IPS DF 6.9 (cell line): Measurements from ENCODE around the gene HOXA5.

Experiments
- DNase-seq: peaks from one replicate; pipeline ENCODE4 v3.0.0-alpha.2; 2013; ENCODE audit warnings: low read depth, low spot score
- H3K27ac ChIP-seq: one replicate; pipeline ENCODE4 v1.5.1; 2013; ENCODE audit warnings: low read length, control low read depth
- H3K27me3 ChIP-seq: 2 replicates; pipeline ENCODE4 v1.6.1; 2013; ENCODE audit warnings: mild to moderate bottlenecking, low read length; ENCODE audit not compliant: control insufficient read depth, insufficient read depth
- H3K36me3 ChIP-seq: 2 replicates; pipeline ENCODE4 v1.6.1; 2013; ENCODE audit warnings: low read length; ENCODE audit not compliant: control insufficient read depth, insufficient read depth
- H3K4me1 ChIP-seq: 2 replicates; pipeline ENCODE4 v1.6.1; 2013; ENCODE audit warnings: low read length; ENCODE audit not compliant: control insufficient read depth, insufficient read depth
- H3K4me3 ChIP-seq: 2 replicates; pipeline ENCODE4 v1.5.1; 2013; ENCODE audit warnings: mild to moderate bottlenecking, low read length
- H3K9me3 ChIP-seq: 2 replicates; pipeline ENCODE4 v1.6.1; 2013; ENCODE audit warnings: low read length, inconsistent platforms; ENCODE audit not compliant: control insufficient read depth, insufficient read depth
- WGBS: extraction: QIAGEN DNeasy Blood & Tissue Kit; methylation state at CpG from one replicate; pipeline ENCODE4 v1.1.7; 2013; ENCODE audit warnings: mixed read lengths, missing lambda C conversion rate; ENCODE audit not compliant: insufficient read length, insufficient coverage; 5-methylcytosine and 5-hydroxymethylcytosine counted together

HOXA5 gene

DNA sequence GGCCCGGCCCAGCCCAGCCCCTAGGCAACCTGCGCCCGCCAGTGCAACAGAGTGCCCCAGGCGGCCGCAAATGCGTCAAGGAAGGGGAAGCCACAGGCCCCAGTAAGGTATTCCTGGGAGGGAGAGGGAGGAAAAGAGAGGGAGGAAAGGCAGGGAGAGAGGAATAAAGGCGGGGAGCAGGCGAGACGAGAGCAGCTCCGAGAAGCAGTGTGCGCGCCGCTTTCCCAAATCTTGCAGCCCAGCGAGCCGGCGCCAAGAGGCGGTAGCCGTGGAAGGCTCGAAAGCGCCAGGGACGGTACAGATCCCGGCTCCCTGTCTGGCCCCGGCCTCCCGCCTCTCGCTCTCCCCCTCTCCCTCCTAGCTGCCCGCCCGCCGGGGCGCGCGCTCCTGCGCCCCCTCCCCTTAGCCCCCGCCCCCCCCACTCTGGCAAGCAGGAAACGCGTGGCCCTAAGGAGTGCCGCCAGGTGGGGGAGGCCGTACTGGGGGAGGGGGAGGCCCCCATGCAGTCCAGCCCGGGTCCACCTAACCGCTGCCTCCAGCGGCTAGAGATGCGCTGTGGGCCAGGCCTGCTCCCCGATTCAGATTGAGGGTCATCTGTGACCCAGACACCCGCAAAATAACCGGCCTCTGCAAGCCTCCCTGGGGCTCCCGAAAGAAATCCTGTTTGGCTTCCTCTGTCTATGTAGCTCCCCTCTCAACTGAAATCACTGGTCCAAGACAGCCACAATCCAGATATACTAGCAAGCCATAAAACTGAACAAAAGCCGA is 26.4 kb upstream of the HOXA5 start:
- no CpG with 5 or more reads among the region's 46 CpGs for WGBS
- H3K27ac ChIP-seq = no peak overlapping the region
- peaks cover 4% of the 10 kb centered on the region; the same call in 1 of the 2 replicates for H3K4me1 ChIP-seq
- H3K36me3 ChIP-seq = no peaks in the 10 kb centered on the region; the same call in 1 of the 2 replicates
- H3K4me3 ChIP-seq = no peak overlapping the region
- no peaks in the 10 kb centered on the region for H3K9me3 ChIP-seq
- H3K27me3 ChIP-seq = peaks cover 92% of the 10 kb centered on the region
- no peak for DNase-seq

DNA sequence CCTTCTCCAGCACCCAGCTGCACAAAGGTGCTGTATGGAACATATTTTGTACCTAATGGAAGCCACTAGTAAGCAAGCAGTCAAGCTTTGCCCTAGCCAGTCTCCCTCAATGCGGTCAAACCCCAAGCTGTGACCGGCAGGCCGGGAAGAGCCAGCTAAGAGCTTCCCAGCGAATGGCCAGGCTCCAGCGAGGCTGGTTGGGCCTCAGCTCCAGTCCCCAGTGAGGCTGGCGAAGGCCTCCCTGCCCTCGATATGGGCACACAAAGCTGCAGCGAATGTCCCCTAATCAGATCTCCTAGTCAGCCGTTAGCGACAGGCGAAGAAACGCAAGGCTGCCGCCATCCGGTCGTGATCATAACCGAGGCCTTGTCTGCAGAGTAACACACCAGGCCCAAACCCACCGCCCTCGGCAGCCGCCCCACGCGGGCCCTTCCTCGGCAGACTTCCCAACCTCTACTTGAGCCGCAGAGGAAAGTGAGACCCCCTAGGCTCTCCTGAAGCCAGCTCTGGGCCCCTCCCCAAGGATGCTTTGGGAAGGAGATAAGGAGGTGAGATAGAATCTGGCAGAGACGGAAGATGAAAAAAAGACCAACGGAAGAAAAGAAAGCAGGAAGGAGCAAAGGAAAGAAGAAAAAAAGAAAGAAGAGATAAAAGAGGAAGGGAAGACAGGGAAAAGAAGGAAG is 24.9 kb upstream of the HOXA5 start:
- Histone ChIP-seq H3K4me3 (no peak overlapping the region), H3K27me3 (peaks cover 92% of the 10 kb centered on the region), H3K36me3 (no peaks in the 10 kb centered on the region; the same call in 1 of the 2 replicates), H3K4me1 (peaks cover 2% of the 10 kb centered on the region; the same call in 1 of the 2 replicates), H3K27ac (no peak overlapping the region), H3K9me3 (no peaks in the 10 kb centered on the region)
- no CpG with 5 or more reads among the region's 25 CpGs for WGBS
- DNase-seq = no peak

DNA sequence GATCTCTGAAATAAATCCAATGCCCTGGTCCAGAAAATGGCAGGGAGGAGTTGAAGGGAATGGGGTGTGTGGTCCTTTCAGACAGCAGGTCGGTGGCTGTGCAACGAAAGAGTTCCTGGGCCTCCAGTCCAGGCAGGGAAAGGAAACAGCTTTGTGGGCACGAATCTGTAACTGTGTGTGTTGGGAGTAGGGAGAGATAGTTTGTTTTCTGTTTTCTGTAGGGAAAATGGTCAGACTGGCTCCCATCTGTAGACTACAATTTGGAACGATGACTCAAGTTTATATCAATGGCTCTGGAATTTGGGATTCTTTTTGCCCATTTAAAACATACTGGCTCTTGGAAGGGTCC is 24.4 kb upstream of the HOXA5 start:
- WGBS = no CpG with 5 or more reads among the region's 4 CpGs
- Histone ChIP-seq H3K4me1 (no peaks in the 10 kb centered on the region), H3K27me3 (peaks cover 92% of the 10 kb centered on the region), H3K27ac (no peak overlapping the region), H3K4me3 (no peak overlapping the region), H3K36me3 (no peaks in the 10 kb centered on the region; the same call in 1 of the 2 replicates), H3K9me3 (no peaks in the 10 kb centered on the region)
- no peak for DNase-seq

DNA sequence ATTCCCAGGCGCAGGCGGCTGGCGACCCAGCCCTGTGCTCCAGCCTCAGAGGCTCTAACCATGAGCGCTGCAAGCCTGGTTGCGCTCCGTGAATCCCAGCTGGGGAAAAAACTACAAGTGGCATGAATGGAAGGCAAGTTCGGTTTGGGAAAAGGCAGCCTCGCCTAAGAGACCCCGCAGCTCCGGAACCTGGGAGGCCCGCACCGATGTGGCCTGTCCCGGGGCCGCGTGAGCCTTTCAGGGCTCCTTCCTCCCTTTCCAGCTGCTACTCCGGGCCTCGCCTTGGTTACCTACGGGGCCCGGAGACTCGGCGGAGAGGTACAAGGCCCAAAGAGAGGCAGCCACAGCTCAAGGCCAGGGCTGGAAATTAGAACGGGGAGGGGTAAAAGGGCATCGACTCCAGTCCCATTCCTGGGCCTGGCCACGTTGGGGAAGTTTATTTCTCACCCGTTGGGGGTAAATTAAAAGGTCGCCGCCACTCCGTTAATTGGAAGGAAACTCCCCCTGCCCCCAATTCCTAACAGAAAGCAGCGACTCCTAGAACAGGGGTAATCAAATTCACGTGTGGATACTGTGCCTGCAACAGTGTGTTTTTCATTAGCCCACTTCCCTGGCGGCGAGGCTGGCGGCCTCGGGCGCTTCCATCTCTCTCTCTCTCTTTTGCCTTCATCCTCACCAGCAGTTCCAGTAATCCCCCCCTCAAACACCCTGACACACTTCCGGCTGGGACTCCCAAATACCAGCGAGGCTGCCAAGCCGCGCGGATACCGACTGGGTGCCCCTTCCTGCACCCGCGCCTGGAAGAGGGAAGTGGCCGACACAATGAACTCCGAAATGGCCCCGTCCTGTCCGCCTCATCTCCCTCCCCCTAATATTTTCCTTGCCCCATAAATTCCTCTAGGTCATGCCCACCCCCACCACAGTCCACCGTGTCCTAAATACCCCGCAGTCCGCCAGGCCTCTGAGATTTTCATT is 23.3 kb upstream of the HOXA5 start:
- H3K36me3 ChIP-seq = no peaks in the 10 kb centered on the region; the same call in 1 of the 2 replicates
- WGBS = no CpG with 5 or more reads among the region's 50 CpGs
- H3K9me3 ChIP-seq = no peaks in the 10 kb centered on the region
- no peak for DNase-seq
- no peaks in the 10 kb centered on the region for H3K4me1 ChIP-seq
- H3K4me3 ChIP-seq = no peak overlapping the region
- H3K27me3 ChIP-seq = peaks cover 90% of the 10 kb centered on the region
- no peak overlapping the region for H3K27ac ChIP-seq

DNA sequence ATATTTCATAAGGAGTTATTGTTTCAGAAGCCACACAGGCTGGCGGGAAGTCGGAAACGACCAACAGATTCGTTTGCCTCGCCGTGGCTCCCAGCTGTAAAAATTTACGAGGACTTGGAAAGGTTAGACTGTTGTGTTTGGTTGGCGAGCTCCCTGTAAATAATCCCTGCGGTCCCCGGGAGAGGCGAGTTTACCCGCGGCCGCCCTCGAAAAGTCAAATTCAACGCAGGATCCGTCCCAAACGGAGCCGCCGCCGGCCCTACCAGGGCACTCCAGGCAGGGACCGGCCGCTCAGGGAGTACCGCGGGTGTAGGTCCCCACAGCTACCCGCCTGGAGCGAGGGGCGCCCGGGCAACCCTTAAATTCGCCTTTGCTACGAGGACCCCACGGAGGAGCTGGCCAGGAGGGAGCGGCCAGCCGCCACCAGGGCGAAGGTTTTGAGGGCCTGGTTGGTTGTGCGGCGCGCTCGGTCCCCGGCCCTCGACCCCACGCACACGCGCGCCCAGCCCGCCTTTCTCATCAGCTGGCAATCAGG is 22.6 kb upstream of the HOXA5 start:
- no peaks in the 10 kb centered on the region for H3K4me1 ChIP-seq
- no CpG with 5 or more reads among the region's 46 CpGs for WGBS
- no peaks in the 10 kb centered on the region for H3K9me3 ChIP-seq
- H3K27me3 ChIP-seq = peaks cover 90% of the 10 kb centered on the region
- DNase-seq = no peak
- H3K27ac ChIP-seq = no peak overlapping the region
- H3K36me3 ChIP-seq = no peaks in the 10 kb centered on the region; the same call in 1 of the 2 replicates
- no peak overlapping the region for H3K4me3 ChIP-seq

DNA sequence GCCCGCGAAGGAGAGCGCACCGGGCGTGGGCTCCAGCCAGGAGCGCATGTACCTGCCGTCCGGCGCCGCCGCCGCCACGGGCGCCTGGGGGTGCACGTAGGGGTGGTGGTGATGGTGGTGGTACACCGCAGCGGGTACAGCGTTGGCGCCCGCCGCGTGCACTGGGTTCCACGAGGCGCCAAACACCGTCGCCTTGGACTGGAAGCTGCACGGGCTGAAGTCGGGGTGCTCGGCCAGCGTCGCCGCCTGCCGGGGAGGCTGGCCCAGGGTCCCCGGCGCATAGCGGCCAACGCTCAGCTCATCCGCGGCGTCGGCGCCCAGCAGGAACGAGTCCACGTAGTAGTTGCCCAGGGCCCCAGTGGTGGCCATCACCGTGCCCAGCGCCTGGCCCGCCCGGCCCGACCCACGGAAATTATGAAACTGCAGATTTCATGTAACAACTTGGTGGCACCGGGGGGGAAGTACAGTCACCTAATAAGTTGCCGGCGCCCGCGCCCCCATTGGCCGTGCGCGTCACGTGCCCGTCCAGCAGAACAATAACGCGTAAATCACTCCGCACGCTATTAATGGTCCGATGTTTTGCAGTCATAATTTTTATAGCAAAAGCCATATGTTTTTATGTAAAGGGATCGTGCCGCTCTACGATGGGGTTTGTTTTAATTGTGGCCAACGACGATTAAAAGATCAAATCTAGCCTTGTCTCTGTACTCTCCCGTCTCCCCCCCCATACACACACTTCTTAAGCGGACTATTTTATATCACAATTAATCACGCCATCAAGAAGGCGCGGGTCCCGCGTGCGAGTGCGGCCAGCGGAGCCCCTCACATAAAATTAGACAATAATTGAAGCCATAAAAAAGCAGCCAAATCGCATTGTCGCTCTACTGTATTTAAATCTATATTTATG is 21.9 kb upstream of the HOXA5 start, which contains the start of gene HOXA9:
TSS of gene HOXA9 (minus strand) at position 449 of the 907 bp plus-strand sequence. CDS start at position 369, 80 bp downstream.
- no peak within 1 kb of the TSS for H3K4me3 ChIP-seq
- no peak for DNase-seq
- H3K9me3 ChIP-seq = no peaks in the 10 kb centered on the region
- WGBS = no CpG with 5 or more reads among the region's 82 CpGs
- no peak within 1 kb of the TSS for H3K27ac ChIP-seq
- no peaks in the 10 kb centered on the region for H3K4me1 ChIP-seq
- peaks cover 95% of the 10 kb centered on the region for H3K27me3 ChIP-seq
- no peaks in the 10 kb centered on the region; the same call in 1 of the 2 replicates for H3K36me3 ChIP-seq

DNA sequence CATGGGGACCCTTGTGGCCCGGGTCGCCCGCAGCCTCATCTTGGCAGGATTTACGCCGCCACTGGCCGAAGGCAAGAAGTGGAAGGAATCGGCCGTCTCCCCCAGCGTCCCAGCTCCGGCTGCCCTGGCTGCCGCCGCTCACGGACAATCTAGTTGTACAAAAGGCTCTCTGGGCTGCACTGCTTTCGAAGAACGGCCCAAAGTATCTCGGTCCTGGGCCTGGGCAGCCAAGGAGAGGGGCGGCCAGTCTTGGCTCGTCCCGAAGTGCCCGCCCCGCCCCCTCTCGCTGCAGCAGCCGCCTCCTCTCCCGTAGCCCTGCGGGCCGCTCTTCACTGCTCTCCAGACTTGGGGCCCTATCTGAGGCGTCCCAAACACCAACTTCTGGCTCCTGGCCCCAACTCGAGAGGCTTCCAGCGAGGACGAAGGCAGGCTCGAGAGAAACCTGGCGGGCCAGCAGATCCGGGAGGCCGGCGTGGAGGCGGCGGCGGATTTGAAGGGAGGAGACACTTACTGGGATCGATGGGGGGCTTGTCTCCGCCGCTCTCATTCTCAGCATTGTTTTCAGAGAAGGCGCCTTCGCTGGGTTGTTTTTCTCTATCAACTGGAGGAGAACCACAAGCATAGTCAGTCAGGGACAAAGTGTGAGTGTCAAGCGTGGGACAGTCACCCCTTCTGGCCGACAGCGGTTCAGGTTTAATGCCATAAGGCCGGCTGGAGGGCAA is 21.0 kb upstream of the HOXA5 start:
- no peak overlapping the region for H3K4me3 ChIP-seq
- no peak for DNase-seq
- H3K4me1 ChIP-seq = no peaks in the 10 kb centered on the region
- H3K36me3 ChIP-seq = no peaks in the 10 kb centered on the region; the same call in 1 of the 2 replicates
- no peaks in the 10 kb centered on the region for H3K9me3 ChIP-seq
- H3K27me3 ChIP-seq = peaks cover 95% of the 10 kb centered on the region
- H3K27ac ChIP-seq = no peak overlapping the region
- no CpG with 5 or more reads among the region's 47 CpGs for WGBS

DNA sequence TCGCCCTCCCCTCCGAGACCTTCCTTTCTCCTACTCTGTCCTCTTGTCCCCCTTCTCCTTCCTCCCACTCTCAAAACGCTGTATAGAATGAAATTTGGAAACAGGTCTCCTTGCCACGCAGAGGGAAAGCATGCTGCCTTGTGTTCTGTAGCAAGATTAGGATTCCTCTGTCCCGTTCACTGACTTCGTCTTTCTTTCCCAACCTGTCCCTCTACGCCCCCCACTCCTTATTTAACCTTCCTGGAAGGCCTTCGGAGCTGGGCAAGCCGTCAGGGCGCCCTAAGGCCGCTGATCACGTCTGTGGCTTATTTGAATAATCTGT is 20.5 kb upstream of the HOXA5 start:
- no peaks in the 10 kb centered on the region; the same call in 1 of the 2 replicates for H3K36me3 ChIP-seq
- H3K27ac ChIP-seq = no peak overlapping the region
- no peak overlapping the region for H3K4me3 ChIP-seq
- no peaks in the 10 kb centered on the region for H3K4me1 ChIP-seq
- H3K27me3 ChIP-seq = peaks cover 96% of the 10 kb centered on the region
- no CpG with 5 or more reads among the region's 12 CpGs for WGBS
- no peak for DNase-seq
- H3K9me3 ChIP-seq = no peaks in the 10 kb centered on the region
